HK-2 (cell line): ENCODE data around the gene SOX10.

Experiments
- DNase-seq: peaks from one replicate; pipeline ENCODE4 v3.0.0-alpha.2; 2018; ENCODE audit not compliant: unreplicated experiment

SOX10 gene

GRCh38 chr22:37983860-37984791 is at the start of gene SOX10:
TSS of gene SOX10 (minus strand) at chr22:37984555. CDS start at chr22:37983784, 771 bp downstream.
- no peak for DNase-seq

DNA sequence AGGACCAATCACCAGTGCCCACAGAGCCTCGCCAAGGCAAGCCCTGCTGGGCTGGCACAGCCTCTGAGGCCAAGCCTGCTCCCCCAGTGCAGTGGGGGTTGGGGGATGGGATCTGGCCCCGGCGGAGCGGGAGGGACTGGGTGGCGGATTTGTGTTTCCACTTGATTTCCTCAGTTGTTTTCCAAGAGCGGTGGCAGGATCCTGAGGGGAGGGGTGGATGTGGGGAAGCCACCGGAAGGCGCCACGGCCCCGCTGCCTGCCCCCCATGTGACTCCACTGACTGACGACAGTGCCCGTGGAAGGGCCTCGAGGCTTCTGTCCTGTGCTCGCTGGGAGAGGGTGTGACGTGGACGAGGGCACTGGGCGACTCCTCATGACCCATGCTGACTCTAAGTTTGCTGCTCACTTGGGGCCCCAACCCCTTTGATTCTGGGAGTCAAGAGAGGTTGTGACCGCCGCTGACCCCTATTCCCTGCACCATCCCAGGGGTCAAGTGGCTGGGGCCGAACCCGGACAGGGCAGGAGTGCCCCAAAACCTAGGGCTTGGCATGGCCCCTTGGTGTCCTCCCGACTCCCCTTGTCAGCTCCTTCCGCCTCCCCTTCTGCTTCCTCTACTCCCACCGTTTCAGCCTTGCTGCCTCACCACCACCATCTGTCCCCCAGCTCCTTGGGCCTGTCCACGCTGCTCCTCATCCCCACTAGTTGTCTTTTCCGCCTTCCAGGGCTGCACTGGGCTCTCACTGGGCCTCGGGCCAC is 49.3 kb upstream of the SOX10 start:
- DNase-seq, result peak; percentile 58

GRCh38 chr22:38032681-38033521 is 48.5 kb upstream of the SOX10 start:
- DNase-seq, result no peak

- DNase-seq, result no peak
These were observed 47.1 kb upstream of the SOX10 start for GRCh38 chr22:38031491-38031890.

GRCh38 chr22:38030311-38031133 is 46.2 kb upstream of the SOX10 start:
- no peak for DNase-seq

- DNase-seq, result no peak
These were observed 45.5 kb upstream of the SOX10 start for GRCh38 chr22:38029901-38030300.

DNA sequence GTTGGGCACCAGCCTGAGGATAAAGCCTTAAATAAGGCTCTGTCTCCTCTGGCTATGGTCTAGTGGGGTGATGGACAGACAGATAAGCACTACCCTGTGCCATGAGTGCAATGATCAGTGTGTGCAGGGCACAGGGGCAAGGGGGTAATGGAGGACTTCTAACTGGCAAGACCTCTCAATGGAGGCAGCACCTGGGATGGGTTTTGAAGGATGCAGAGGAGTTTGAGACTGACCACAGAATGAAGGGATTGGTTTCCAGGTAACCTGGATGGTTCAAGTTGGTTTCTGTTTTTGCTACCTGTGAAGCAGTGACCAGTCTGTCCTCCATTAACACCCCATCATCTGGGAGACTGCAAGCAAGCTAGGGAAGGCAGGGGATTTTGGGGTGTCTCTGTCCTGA is 45.0 kb upstream of the SOX10 start:
- no peak for DNase-seq

- no peak for DNase-seq
These were observed 44.2 kb upstream of the SOX10 start for GRCh38 chr22:38028344-38029130.

- DNase-seq, result no peak
These were observed 43.1 kb upstream of the SOX10 start for GRCh38 chr22:38027487-38027886.

GRCh38 chr22:38026130-38027111 is 42.1 kb upstream of the SOX10 start:
- no peak for DNase-seq

- no peak for DNase-seq
These were observed 41.2 kb upstream of the SOX10 start for GRCh38 chr22:38025514-38025913.

DNA sequence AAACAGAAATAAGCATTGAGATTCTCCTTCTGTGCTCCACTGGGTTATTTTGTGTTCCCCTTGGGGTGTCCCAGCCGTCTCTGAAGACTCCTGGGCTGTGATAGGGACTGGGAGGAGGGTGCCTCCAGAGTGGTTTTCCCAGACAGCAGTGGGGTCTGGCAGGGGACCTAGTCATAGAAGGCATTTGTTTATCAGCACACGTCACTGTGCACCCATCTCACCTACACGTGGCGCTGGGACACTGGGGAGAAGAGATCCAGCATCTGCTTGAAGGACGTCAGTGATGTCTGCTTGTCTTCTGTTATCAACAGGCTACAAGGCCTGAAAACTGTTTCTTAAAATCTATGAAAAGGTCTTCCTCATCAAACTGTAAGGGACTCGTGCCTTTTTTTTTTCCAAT is 38.7 kb upstream of the SOX10 start:
- no peak for DNase-seq

DNA sequence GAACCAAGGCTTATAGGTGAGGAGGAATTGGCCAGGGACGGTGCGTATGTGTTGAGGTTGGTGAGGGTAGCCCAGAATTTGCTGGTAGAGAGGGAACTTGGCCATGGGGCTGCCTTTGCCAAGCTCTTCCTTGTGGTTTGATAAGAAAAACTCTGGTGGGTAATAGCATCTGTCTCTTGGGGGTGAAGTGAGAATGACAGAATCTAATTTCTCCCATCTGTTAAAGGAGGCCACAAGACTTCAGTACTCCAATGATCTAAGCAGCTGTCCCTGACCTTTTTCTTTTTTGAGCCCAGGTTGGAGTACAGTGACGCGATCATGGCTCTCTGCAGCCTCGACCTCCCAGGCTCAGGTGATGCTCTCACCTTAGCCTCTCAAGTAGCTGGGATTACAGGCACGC is 36.9 kb upstream of the SOX10 start:
- no peak for DNase-seq

GRCh38 chr22:38018938-38019827 is 34.8 kb upstream of the SOX10 start:
- no peak for DNase-seq

DNA sequence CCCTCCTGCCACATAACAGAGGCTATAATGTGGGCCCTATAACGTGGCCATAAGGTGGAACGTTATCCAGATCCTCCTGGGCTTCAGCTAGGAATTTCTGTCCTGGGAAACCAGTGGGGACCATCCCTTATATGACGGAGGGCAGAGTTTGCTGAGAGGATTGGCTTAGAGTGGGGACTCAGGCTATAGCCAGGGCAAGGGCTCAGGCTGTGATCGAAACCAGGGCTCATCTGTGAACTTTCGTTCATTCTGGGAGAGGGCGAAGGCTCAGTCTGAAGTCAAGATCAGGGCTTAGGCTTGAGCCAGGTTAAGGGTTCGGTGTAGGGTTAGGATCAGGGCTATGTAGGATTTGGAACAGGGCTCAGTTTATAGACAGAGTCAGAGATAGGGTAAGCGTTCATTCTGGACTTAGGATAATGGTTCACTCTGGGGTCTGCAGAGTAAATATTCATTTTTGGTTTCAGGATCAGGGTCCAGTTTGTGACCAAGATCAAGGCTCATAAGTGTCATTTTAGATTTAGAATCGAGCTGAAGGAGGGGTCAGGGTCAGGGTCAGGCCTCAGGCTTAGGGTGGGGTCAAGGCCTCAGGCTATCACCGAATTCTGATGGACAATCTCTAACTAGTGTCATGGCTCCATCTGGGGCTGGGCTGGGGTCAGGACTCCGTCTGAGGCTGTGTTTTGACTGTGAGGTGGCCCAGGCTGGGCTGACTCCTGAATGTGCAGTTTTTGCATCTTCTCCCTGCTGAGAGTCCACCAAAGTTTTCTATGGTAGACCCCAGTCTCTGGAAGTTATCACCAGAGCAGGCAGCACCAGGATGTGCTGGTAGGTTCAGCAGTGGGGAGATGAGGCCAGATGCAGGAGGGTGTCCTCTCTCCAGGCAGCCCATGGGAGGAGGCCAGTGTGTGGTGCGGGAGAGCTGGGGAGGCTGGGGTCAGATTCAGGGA is 33.9 kb upstream of the SOX10 start:
- no peak for DNase-seq

DNA sequence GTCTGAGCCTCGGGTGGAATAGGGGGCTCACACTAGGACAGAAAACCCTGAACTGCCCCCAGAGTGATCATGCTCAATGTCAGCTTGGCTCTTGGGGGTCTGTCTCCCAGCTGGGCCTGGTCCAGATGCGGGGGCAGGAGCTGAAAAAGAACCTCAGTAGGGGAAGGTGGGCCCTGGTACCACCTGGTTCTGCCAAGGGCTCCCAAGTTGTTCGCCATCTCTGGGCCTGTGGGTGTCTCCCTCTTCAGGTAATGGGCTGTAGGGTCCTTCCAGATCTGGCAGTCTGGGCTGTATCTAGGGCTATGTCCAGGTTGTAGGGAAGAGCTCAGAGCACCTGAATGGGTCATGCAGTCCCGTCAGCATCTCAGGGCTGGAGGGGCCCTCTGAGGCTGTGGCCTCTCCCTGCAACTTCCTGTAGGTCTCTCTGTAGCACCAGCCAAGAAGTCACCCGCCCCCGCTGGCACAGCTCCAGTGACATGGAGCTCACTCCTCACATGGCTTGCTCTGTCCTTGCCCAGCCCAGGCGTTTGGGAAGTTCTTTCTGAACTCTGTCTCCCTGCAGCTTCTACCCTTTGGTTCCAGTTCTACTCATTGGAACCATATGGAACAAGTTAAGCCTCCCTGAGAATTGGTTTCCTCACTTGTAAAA is 33.0 kb upstream of the SOX10 start:
- peak; percentile 44 for DNase-seq
